H9 (cell line): ENCODE data around the gene GP1BB. TPM values are rescaled to one million over a fixed set of nuclear protein-coding genes. Genes with fewer than 3 reads are reported as not detected.

Source experiments
- DNase-seq: peaks from one replicate; pipeline ENCODE4 v3.0.0-alpha.2; 2017
- H2AFZ ChIP-seq: one replicate; pipeline ENCODE4 v1.6.1; 2013; ENCODE audit warnings: mild to moderate bottlenecking, low read length, control low read depth, moderate library complexity
- H2AK5ac ChIP-seq: 2 replicates; pipeline ENCODE4 v1.6.1; 2013; ENCODE audit warnings: low read length, control low read depth, mixed read lengths; ENCODE audit not compliant: insufficient read length
- H2BK120ac ChIP-seq: one replicate; pipeline ENCODE4 v1.6.1; 2013; ENCODE audit warnings: low read depth, mild to moderate bottlenecking, low read length, control low read depth, inconsistent platforms; ENCODE audit not compliant: poor library complexity, severe bottlenecking
- H2BK12ac ChIP-seq: 2 replicates; pipeline ENCODE4 v1.6.1; 2013; ENCODE audit warnings: low read length, control low read depth, mixed read lengths, low read depth; ENCODE audit not compliant: insufficient read length
- H2BK15ac ChIP-seq: 2 replicates; pipeline ENCODE4 v1.6.1; 2013; ENCODE audit warnings: low read depth, low read length, control low read depth
- H2BK20ac ChIP-seq: one replicate; pipeline ENCODE4 v1.6.1; 2013; ENCODE audit warnings: low read depth, mild to moderate bottlenecking, low read length, control low read depth, inconsistent platforms; ENCODE audit not compliant: poor library complexity, severe bottlenecking
- H2BK5ac ChIP-seq: 2 replicates; pipeline ENCODE4 v1.6.1; 2013; ENCODE audit warnings: low read length, control low read depth, mixed read lengths; ENCODE audit not compliant: insufficient read length
- H3K14ac ChIP-seq: 2 replicates; pipeline ENCODE4 v1.6.1; 2013; ENCODE audit warnings: low read length, control low read depth; ENCODE audit not compliant: insufficient read depth
- H3K18ac ChIP-seq: 2 replicates; pipeline ENCODE4 v1.6.1; 2013; ENCODE audit warnings: low read depth, mild to moderate bottlenecking, mixed read lengths, low read length, control low read depth; ENCODE audit not compliant: insufficient read length
- H3K23ac ChIP-seq: 2 replicates; pipeline ENCODE4 v1.6.1; 2013; ENCODE audit warnings: low read length, control low read depth, mixed read lengths, low read depth; ENCODE audit not compliant: insufficient read length
- H3K23me2 ChIP-seq: 2 replicates; pipeline ENCODE4 v1.6.1; 2013; ENCODE audit warnings: low read depth, mild to moderate bottlenecking, mixed read lengths, low read length, control low read depth; ENCODE audit not compliant: insufficient read length, poor library complexity, severe bottlenecking
- H3K27ac ChIP-seq: 2 replicates; pipeline ENCODE4 v1.5.1; 2013; ENCODE audit warnings: low read length, control low read depth, mixed read lengths, low read depth; ENCODE audit not compliant: insufficient read length
- H3K27me3 ChIP-seq: 2 replicates; pipeline ENCODE4 v1.6.1; 2013; ENCODE audit warnings: low read length, control low read depth, inconsistent platforms; ENCODE audit not compliant: insufficient read depth
- H3K4ac ChIP-seq: 2 replicates; pipeline ENCODE4 v1.6.1; 2013; ENCODE audit warnings: low read depth, mild to moderate bottlenecking, control low read depth, inconsistent platforms, low read length, moderate library complexity
- H3K4me1 ChIP-seq: 2 replicates; pipeline ENCODE4 v1.6.1; 2013; ENCODE audit warnings: low read length, control low read depth, inconsistent platforms; ENCODE audit not compliant: insufficient read depth
- H3K4me2 ChIP-seq: 2 replicates; pipeline ENCODE4 v1.6.1; 2013; ENCODE audit warnings: low read length, control low read depth, mixed read lengths; ENCODE audit not compliant: insufficient read length, insufficient read depth
- H3K56ac ChIP-seq: 2 replicates; pipeline ENCODE4 v1.6.1; 2013; ENCODE audit warnings: low read depth, mild to moderate bottlenecking, mixed read lengths, low read length, control low read depth; ENCODE audit not compliant: insufficient read length
- H3K79me1 ChIP-seq: 2 replicates; pipeline ENCODE4 v1.6.1; 2013; ENCODE audit warnings: low read depth, mild to moderate bottlenecking, moderate library complexity, low read length, control low read depth, inconsistent platforms; ENCODE audit not compliant: insufficient read depth, poor library complexity, severe bottlenecking
- H3K79me2 ChIP-seq: 2 replicates; pipeline ENCODE4 v1.6.1; 2013; ENCODE audit warnings: low read length, control low read depth, inconsistent platforms; ENCODE audit not compliant: insufficient read depth
- H3K9ac ChIP-seq: 2 replicates; pipeline ENCODE4 v1.6.1; 2013; ENCODE audit warnings: low read length, control low read depth, mixed read lengths; ENCODE audit not compliant: insufficient read length; ENCODE audit errors: extremely low read depth
- H3K9me3 ChIP-seq: one replicate; pipeline ENCODE4 v1.6.1; 2013; ENCODE audit warnings: low read depth, low read length, inconsistent platforms; ENCODE audit not compliant: control insufficient read depth
- H3T11ph ChIP-seq: one replicate; pipeline ENCODE4 v1.6.1; 2013; ENCODE audit warnings: mild to moderate bottlenecking, low read length, control low read depth, inconsistent platforms
- H4K20me1 ChIP-seq: one replicate; pipeline ENCODE4 v1.6.1; 2013; ENCODE audit not compliant: control insufficient read depth, insufficient read length, insufficient read depth
- H4K5ac ChIP-seq: 2 replicates; pipeline ENCODE4 v1.6.1; 2013; ENCODE audit warnings: low read depth, mild to moderate bottlenecking, mixed read lengths, low read length, control low read depth; ENCODE audit not compliant: insufficient read length
- H4K8ac ChIP-seq: replicated peaks from 2 replicates; pipeline ENCODE4 v1.6.1; 2013; ENCODE audit warnings: low read length, control low read depth, mixed read lengths, low read depth; ENCODE audit not compliant: insufficient read length
- H4K91ac ChIP-seq: 2 replicates; pipeline ENCODE4 v1.6.1; 2013; ENCODE audit warnings: low read depth, mild to moderate bottlenecking, moderate library complexity, mixed read lengths, low read length, control low read depth; ENCODE audit not compliant: insufficient read length
- H3K27ac Mint-ChIP-seq, 3 experiments: 2 replicates in 2 of 3; 3 replicates in 1 of 3; pipeline ENCODE4 v1.8.0; 2020 to 2021; ENCODE audit warnings: mixed read lengths in 3 of 3, mild to moderate bottlenecking in 1 of 3, moderate library complexity in 1 of 3
- H3K27me3 Mint-ChIP-seq: 2 replicates; pipeline ENCODE4 v1.8.0; 2021; ENCODE audit warnings: low read depth, mild to moderate bottlenecking, moderate library complexity, mixed read lengths
- H3K36me3 Mint-ChIP-seq, 3 experiments: 2 replicates in 2 of 3; 3 replicates in 1 of 3; pipeline ENCODE4 v1.8.0; 2020 to 2021; ENCODE audit warnings: low read depth in 3 of 3, mixed read lengths in 3 of 3; ENCODE audit not compliant: insufficient read depth in 1 of 3
- H3K4me1 Mint-ChIP-seq, 2 experiments: 2 replicates each; pipeline ENCODE4 v1.8.0; 2020; ENCODE audit warnings: mixed read lengths in 2 of 2
- H3K4me3 Mint-ChIP-seq, 2 experiments: 2 replicates in 1 of 2; 3 replicates in 1 of 2; pipeline ENCODE4 v1.8.0; 2020 to 2021; ENCODE audit warnings: mild to moderate bottlenecking in 2 of 2, mixed read lengths in 2 of 2, moderate library complexity in 1 of 2
- H3K9me3 Mint-ChIP-seq, 2 experiments: 2 replicates in 1 of 2; 3 replicates in 1 of 2; pipeline ENCODE4 v1.8.0; 2020; ENCODE audit warnings: mild to moderate bottlenecking in 2 of 2, mixed read lengths in 2 of 2, moderate library complexity in 1 of 2
- CTCF ChIP-seq: fragments of 200-600 bp; sonication (generic); conservative IDR thresholded peaks from 3 replicates; pipeline ENCODE4 v1.8.0; 2021; ENCODE audit warnings: antibody characterized with exemption, mild to moderate bottlenecking
- WGBS: extraction: QIAGEN DNeasy Blood & Tissue Kit; methylation state at CpG from one replicate; pipeline ENCODE4 v1.1.7; 2013; ENCODE audit warnings: missing lambda C conversion rate, low lambda C conversion rate, mixed read lengths; ENCODE audit not compliant: insufficient read length; ENCODE audit errors: extremely low coverage; 5-methylcytosine and 5-hydroxymethylcytosine counted together
- total RNA-seq: library from RNA; stranded (reverse); gene quantifications from 2 replicates; pipeline ENCODE4 v1.2.1, GENCODE V29; 2021

Gene GP1BB
- total RNA-seq, 1 experiment from 2014 or later: 3.4 TPM

GRCh38 chr22:19710769-19711106 is 12.6 kb upstream of the GP1BB start:
- H3K4me1 ChIP-seq: no peaks in the 10 kb centered on the region; the same call in 1 of the 2 replicates
- Mint-ChIP-seq H3K9me3 (no peaks in the 10 kb centered on the region; a peak in 1 of 5 replicates), H3K4me3 (no peak overlapping the region), H3K4me1 (peaks cover 18 to 25% of the 10 kb centered on the region in 2 experiments), H3K27ac (no peak overlapping the region), H3K36me3 (no peaks in the 10 kb centered on the region), H3K27me3 (peaks cover 73% of the 10 kb centered on the region)
- peaks cover 6% of the 10 kb centered on the region for H3K23me2 ChIP-seq
- H2BK5ac ChIP-seq: no peak overlapping the region
- no peak overlapping the region for H3K23ac ChIP-seq
- no peak overlapping the region for H3K4me2 ChIP-seq
- H3K79me2 ChIP-seq: no peaks in the 10 kb centered on the region
- H3K9ac ChIP-seq: no peak overlapping the region
- no peak overlapping the region for H2AFZ ChIP-seq
- no peak overlapping the region for H3T11ph ChIP-seq
- no peak overlapping the region for H3K56ac ChIP-seq
- no peak overlapping the region for H2AK5ac ChIP-seq
- no peak overlapping the region for H4K5ac ChIP-seq
- H3K9me3 ChIP-seq: no peaks in the 10 kb centered on the region
- no peaks in the 10 kb centered on the region; the same call in 1 of the 2 replicates for H3K27me3 ChIP-seq
- H4K20me1 ChIP-seq: no peaks in the 10 kb centered on the region
- no peak overlapping the region for H3K4ac ChIP-seq
- no peak overlapping the region for H2BK12ac ChIP-seq
- H3K18ac ChIP-seq: no peak overlapping the region
- H2BK15ac ChIP-seq: no peak overlapping the region
- DNase-seq: no peak
- H2BK120ac ChIP-seq: no peak overlapping the region
- TF ChIP-seq CTCF: no peak
- H2BK20ac ChIP-seq: no peak overlapping the region
- H3K27ac ChIP-seq: no peak overlapping the region
- no peak overlapping the region for H4K8ac ChIP-seq
- no peak overlapping the region for H3K14ac ChIP-seq
- no CpG with 5 or more reads among the region's 6 CpGs for WGBS
- H4K91ac ChIP-seq: no peak overlapping the region
- no peaks in the 10 kb centered on the region for H3K79me1 ChIP-seq
